B cell (primary cell): ENCODE measurements around the gene EXOSC9.

Experiments used
- CTCF ChIP-seq: fragments of 200-600 bp; IDR thresholded peaks from one replicate; pipeline ENCODE4 v1.8.0; 2022; ENCODE audit warnings: antibody characterized with exemption, mild to moderate bottlenecking
- EZH2 ChIP-seq: IDR thresholded peaks from 2 replicates; pipeline ENCODE4 v1.6.1; 2012; ENCODE audit warnings: borderline replicate concordance, low read depth, mild to moderate bottlenecking, moderate library complexity, low read length; ENCODE audit not compliant: insufficient read depth, poor library complexity, severe bottlenecking

GRCh38 chr4:121799867-121800501 is 1.1 kb upstream of the EXOSC9 start:
- TF ChIP-seq CTCF (no peak), EZH2 (no peak)
